HAP-1 (cell line): Measurements from ENCODE around the gene ATP13A4.

Experiments
- DNase-seq, 2 experiments: peaks; one replicate each; pipeline ENCODE4 v3.0.0-alpha.2; 2016 to 2020; ENCODE audit warnings: low spot score in 2 of 2
- H3K27me3 ChIP-seq: fragments of 250-450 bp; sonication (Bioruptor Pico); 2 replicates; pipeline ENCODE4 v1.5.1; 2020; ENCODE audit warnings: low read depth, mild to moderate bottlenecking, moderate library complexity
- H3K36me3 ChIP-seq: fragments of 250-450 bp; sonication (Bioruptor Pico); replicated peaks from 2 replicates; pipeline ENCODE4 v1.5.1; 2020; ENCODE audit warnings: mild to moderate bottlenecking
- H3K4me1 ChIP-seq: fragments of 250-450 bp; sonication (Bioruptor Pico); 2 replicates; pipeline ENCODE4 v1.5.1; 2020; ENCODE audit warnings: mild to moderate bottlenecking
- H3K4me3 ChIP-seq: fragments of 250-450 bp; sonication (Bioruptor Pico); 2 replicates; pipeline ENCODE4 v1.5.1; 2020; ENCODE audit warnings: mild to moderate bottlenecking, moderate library complexity
- H3K9me3 ChIP-seq: fragments of 250-450 bp; sonication (Bioruptor Pico); 2 replicates; pipeline ENCODE4 v1.5.1; 2020; ENCODE audit warnings: mild to moderate bottlenecking, moderate library complexity
- in situ Hi-C: fragments of 300-500 bp; cut with MboI; formaldehyde crosslinking; loops from 3 replicates; pipeline ENCODE4 v1.14.3; 2020; ENCODE audit warnings: low sequenced_read_pairs, inconsistent platforms, mixed read lengths

The ATP13A4 gene, protein sequence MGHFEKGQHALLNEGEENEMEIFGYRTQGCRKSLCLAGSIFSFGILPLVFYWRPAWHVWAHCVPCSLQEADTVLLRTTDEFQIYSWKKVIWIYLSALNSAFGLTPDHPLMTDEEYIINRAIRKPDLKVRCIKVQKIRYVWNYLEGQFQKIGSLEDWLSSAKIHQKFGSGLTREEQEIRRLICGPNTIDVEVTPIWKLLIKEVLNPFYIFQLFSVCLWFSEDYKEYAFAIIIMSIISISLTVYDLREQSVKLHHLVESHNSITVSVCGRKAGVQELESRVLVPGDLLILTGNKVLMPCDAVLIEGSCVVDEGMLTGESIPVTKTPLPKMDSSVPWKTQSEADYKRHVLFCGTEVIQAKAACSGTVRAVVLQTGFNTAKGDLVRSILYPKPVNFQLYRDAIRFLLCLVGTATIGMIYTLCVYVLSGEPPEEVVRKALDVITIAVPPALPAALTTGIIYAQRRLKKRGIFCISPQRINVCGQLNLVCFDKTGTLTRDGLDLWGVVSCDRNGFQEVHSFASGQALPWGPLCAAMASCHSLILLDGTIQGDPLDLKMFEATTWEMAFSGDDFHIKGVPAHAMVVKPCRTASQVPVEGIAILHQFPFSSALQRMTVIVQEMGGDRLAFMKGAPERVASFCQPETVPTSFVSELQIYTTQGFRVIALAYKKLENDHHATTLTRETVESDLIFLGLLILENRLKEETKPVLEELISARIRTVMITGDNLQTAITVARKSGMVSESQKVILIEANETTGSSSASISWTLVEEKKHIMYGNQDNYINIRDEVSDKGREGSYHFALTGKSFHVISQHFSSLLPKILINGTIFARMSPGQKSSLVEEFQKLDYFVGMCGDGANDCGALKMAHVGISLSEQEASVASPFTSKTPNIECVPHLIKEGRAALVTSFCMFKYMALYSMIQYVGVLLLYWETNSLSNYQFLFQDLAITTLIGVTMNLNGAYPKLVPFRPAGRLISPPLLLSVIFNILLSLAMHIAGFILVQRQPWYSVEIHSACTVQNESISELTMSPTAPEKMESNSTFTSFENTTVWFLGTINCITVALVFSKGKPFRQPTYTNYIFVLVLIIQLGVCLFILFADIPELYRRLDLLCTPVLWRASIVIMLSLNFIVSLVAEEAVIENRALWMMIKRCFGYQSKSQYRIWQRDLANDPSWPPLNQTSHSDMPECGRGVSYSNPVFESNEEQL

DNA sequence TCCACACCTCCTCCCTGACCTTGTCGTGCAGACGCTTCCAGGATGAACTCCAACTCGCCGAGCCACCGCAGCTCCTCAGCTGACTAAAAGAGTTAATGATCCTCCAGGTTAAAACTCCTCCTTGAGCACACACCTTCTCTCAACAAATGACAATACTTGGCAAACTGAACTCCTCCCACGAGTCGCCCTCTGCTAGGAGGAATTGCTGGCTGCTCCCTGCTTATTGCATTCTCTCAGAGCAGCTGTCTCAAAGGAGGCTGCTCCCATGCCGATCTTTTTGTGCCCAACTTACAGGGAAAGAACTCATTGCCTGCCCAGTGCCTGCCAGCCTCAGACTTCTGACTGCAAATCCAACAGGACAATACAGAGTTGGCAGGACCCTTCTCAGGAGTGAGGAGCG, at the start of gene ATP13A4:
Gene ATP13A4 (minus strand): TSS at position 85 of the 400 bp plus-strand sequence. CDS start 96 bp downstream, outside the sequence.
- DNase-seq, result no peak
- Histone ChIP-seq H3K9me3 (no peaks in the 10 kb centered on the region), H3K4me3 (no peak within 1 kb of the TSS), H3K36me3 (no peaks in the 10 kb centered on the region), H3K4me1 (peaks cover 6% of the 10 kb centered on the region), H3K27me3 (no peaks in the 10 kb centered on the region)
- in situ Hi-C loops, result loop anchor here (25.0 kb wide), 1 partner anchor 368 kb away; no protein-coding TSS in a partner anchor

DNA sequence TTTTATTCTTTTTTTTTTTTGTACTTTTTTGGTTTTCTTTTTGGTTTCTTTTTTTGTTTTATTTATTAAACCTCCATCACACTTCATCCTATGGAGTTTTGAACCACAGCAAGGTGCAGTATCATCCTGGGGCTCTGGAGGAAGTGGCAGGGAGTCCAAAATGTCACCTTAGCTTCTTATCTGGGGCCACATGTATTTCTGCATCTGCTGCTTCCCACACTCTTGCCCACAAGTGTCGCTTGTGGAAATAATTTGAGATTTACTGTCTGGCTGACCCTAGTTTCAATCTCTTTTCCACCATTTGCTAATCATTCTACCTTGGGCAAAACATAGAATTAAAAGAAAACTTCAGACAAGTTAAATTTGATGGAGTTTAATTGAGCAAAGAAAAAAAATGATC, 44.7 kb upstream of the ATP13A4 start:
- no peak overlapping the region for H3K4me3 ChIP-seq
- H3K36me3 ChIP-seq, result peaks cover 20% of the 10 kb centered on the region
- in situ Hi-C loops, result no loop called here
- no peaks in the 10 kb centered on the region for H3K9me3 ChIP-seq
- no peaks in the 10 kb centered on the region for H3K27me3 ChIP-seq
- DNase-seq, result no peak
- H3K4me1 ChIP-seq, result peaks cover 11% of the 10 kb centered on the region

DNA sequence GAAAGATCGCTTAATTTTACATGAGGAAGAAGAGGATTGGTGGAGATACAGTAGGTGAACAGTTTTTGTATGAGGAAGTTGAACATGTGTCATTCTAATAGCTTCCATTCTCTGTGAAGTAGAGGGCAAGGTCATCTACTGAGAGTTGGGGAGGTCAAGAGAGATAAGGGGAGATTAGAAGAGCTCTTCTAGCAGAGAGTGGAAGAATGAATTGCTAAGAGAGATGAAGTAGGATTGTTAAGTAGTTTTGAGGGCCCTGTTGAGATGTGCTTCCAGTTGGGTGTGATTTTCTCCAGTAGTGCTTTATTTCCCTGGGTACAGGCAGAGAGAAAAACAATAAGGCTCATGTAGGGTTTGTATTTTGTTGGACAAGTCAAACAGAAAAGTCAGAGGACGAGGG, 43.5 kb upstream of the ATP13A4 start:
- H3K36me3 ChIP-seq, result peaks cover 17% of the 10 kb centered on the region
- H3K4me3 ChIP-seq, result no peak overlapping the region
- H3K27me3 ChIP-seq, result no peaks in the 10 kb centered on the region
- in situ Hi-C loops, result no loop called here
- H3K4me1 ChIP-seq, result peaks cover 11% of the 10 kb centered on the region
- DNase-seq, result no peak
- no peaks in the 10 kb centered on the region for H3K9me3 ChIP-seq

DNA sequence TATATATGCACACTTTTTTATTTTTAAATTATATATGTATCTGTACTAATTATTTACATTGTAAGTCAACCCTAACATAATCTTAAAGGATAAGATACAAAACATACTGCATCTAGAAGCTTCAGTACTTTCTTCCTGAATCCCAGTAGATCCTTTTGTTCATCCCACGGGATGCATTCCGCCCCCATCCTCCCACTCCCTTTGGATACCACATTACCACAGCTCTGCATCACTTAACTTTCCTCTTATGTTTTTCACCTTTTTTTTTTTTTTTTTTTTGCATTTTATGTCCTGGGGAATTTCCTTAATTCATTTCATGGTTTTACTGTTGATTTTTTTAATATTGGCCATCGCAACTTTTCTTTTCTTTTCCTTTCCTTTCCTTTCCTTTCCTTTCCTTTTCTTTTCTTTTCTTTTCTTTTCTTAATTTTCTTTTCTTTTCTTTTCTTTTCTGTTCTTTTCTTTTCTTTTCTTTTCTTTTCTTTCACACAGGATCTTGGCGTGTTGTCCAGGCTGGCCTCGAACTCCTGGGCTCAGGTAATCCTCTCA, 41.3 kb upstream of the ATP13A4 start:
- Histone ChIP-seq H3K4me3 (no peak overlapping the region), H3K9me3 (no peaks in the 10 kb centered on the region), H3K4me1 (peaks cover 14% of the 10 kb centered on the region), H3K27me3 (no peaks in the 10 kb centered on the region), H3K36me3 (peaks cover 10% of the 10 kb centered on the region)
- DNase-seq, result no peak
- in situ Hi-C loops, result no loop called here

DNA sequence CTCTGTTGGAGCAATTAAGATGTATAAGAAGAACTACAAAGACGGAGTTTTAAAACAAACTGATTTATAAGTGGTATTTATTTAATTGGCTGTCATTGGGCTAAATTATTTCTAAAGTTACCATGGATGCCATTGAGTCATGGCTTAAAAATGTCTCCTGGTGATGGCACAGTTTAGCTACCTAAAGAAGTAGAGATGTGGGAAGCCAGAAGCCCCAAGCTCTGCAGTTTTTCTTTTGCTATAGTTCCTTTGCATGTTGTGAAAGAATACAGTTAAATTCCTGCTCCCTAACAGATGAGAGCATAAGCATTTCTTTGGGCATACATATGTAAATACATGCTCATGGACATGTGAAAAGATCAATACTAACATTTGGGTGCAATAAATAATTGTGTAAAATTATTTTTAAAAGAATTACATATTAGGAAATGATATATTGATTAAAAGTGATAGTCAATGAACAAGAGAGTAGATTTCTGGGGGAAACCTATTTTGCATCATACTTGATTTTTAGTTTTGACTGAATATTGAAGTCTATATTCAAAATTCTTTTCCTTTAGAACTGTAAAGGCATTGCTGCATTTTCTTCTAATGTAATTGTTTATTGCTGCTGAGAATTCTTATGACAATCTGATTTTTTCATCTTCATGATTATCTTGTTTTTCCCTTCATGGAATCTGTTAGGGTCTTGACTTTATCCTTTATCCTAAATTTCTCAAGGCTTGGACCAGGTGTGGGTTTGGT, 40.4 kb upstream of the ATP13A4 start:
- H3K4me1 ChIP-seq, result peaks cover 16% of the 10 kb centered on the region

DNA sequence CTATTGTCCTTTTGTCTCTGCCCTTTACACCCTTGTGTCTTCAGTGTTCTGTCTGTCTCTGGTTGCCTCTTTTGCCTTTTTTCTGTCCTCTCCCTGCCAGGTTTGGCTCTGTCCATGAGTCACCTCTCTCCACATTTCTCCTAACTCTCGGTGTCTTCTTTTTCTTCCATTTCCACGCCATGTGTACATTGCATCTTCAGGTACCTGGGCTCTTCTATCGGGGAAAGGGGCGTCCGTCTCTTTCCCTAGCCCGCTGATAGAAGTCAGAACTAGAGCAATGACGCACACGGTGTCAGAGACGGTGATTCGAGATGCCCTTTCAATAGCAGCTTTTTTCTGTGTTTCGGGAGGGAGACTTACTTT, 39.0 kb upstream of the ATP13A4 start:
- DNase-seq, result peak; percentile 28 to 35

More for the DNA sequence above, 40.4 kb upstream of the ATP13A4 start:
- peak in 1 of 2 experiments; percentile 61 for DNase-seq
- H3K4me3 ChIP-seq, result peak overlapping the region; percentile 90
- H3K36me3 ChIP-seq, result 0 out of 2 replicates have a peak, but pooled peaks cover 4% of the 10 kb centered on the region
- no peaks in the 10 kb centered on the region for H3K27me3 ChIP-seq
- in situ Hi-C loops, result no loop called here
- H3K9me3 ChIP-seq, result no peaks in the 10 kb centered on the region

DNA sequence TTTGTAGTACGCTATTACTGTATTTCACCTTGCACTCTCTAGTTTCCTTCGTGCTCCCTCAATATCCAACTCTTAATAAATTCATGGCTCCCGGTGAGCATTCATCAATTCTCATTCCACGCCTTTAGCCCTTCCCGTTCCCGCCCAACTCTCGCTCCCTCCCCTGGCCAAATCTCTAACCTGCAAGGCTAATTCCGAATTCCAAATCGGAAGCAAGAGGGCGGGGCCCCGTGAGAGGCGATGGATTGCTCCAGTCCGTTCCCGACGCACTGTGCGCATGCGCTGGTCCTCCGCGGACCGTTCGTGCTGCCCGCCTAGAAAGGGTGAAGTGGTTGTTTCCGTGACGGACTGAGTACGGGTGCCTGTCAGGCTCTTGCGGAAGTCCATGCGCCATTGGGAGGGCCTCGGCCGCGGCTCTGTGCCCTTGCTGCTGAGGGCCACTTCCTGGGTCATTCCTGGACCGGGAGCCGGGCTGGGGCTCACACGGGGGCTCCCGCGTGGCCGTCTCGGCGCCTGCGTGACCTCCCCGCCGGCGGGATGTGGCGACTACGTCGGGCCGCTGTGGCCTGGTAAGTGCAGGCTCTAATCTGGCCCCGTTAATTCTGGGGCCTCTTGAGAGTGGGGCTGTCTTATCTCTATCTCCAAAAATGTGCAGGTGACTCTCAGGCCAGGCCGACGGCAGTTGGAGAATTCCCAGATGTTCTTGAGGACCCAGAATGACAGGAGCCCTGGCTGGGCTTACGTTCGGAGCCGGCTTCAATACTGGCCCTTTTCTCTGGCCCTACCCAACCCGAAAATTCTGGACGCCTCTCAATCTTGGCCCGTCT, 38.4 kb upstream of the ATP13A4 start, which contains the start of gene OPA1:
Gene OPA1 (plus strand): TSS at position 368 of the 827 bp plus-strand sequence. CDS start 170 bp downstream, at position 538.
- 0 out of 2 replicates have a peak, but pooled peaks cover 4% of the 10 kb centered on the region for H3K36me3 ChIP-seq
- H3K4me1 ChIP-seq, result peaks cover 19% of the 10 kb centered on the region
- peak; percentile 97 to 99 for DNase-seq
- H3K27me3 ChIP-seq, result no peaks in the 10 kb centered on the region
- in situ Hi-C loops, result no loop called here
- no peaks in the 10 kb centered on the region for H3K9me3 ChIP-seq
- H3K4me3 ChIP-seq, result peak within 1 kb of the TSS; percentile 90

More for the DNA sequence above, 39.0 kb upstream of the ATP13A4 start:
- 0 out of 2 replicates have a peak, but pooled peaks cover 4% of the 10 kb centered on the region for H3K36me3 ChIP-seq
- in situ Hi-C loops, result no loop called here
- H3K9me3 ChIP-seq, result no peaks in the 10 kb centered on the region
- H3K4me1 ChIP-seq, result peaks cover 19% of the 10 kb centered on the region
- H3K4me3 ChIP-seq, result peak overlapping the region; percentile 90
- no peaks in the 10 kb centered on the region for H3K27me3 ChIP-seq

DNA sequence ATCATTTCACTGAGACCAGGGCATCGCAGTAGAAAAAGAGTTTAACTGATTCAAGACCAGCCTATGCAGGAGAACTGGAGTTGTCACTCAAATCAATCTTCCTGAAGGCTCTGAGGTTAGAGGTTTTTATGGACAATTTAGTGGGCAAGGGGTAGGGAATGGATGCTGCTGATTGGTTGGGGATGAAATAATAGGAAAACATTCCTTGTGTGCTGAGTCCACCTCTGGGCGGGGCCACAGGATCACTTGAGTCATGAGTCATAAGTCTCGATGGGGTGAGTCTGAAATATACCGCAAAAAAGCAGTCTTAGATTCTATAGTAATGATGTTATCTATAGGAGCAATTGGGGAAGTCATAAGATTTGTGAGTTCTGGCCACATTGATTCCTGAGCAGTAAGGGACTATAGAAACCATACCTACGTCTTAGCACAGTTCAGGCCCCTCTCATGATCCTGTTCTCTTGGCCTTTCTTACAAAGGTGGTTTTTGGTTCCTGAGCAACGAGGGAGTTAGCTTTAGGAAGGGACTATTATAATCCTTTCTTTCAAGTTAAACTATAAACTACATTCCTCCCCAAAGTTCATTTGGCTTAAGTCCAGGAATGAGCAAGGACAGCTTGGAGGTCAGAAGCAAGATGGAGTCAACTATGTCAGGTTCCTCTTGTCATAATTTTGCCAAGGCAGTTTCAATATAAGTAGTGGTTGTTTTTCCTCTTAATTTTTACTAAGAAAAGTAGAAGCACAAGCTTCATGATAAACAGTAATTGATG, 35.6 kb upstream of the ATP13A4 start:
- H3K9me3 ChIP-seq, result no peaks in the 10 kb centered on the region
- H3K4me1 ChIP-seq, result peaks cover 14% of the 10 kb centered on the region
- peak; percentile 39 to 69 for DNase-seq
- H3K27me3 ChIP-seq, result no peaks in the 10 kb centered on the region
- no peak overlapping the region for H3K4me3 ChIP-seq
- H3K36me3 ChIP-seq, result no peaks in the 10 kb centered on the region
- in situ Hi-C loops, result no loop called here

DNA sequence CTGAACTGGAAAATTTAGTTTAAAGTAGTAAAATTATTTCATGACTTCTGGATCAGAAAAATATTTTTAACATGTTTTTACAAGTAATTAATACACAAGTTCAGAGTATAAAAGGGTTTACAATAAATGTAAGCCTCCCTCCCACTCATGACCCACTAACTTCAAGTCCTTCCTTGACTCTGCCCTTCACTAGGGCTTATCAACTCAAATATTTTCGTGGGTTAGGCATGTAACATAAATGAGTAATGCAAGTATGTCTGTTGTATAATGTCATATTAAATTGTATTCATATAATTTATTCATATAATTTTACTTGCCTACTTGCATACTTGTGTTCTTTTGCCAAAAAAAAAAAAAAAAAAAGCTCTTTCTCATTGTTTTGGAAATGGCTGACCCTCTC, 34.9 kb upstream of the ATP13A4 start:
- Histone ChIP-seq H3K9me3 (no peaks in the 10 kb centered on the region), H3K27me3 (no peaks in the 10 kb centered on the region), H3K36me3 (no peaks in the 10 kb centered on the region), H3K4me1 (peaks cover 8% of the 10 kb centered on the region), H3K4me3 (no peak overlapping the region)
- no peak for DNase-seq
- in situ Hi-C loops, result no loop called here

DNA sequence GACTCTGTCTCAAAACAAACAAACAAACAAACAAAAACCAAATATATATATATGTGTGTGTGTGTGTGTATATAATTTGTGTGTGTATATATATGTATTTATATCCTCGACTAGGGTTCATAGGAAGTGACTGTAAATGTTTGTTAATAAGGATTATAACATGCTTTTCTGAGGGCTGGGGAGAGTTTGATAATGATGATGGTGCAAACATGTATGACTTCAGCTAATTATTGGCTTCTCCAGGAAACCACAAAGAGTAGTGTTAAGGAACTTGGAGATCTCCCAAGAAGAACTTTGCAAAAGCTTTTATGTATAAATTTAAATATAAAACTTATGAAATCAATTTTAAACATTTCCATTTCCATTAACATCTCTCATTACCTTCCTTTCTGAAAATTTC, 34.4 kb upstream of the ATP13A4 start:
- no peaks in the 10 kb centered on the region for H3K36me3 ChIP-seq
- in situ Hi-C loops, result no loop called here
- H3K9me3 ChIP-seq, result no peaks in the 10 kb centered on the region
- no peak overlapping the region for H3K4me3 ChIP-seq
- no peaks in the 10 kb centered on the region for H3K27me3 ChIP-seq
- DNase-seq, result no peak
- peaks cover 8% of the 10 kb centered on the region for H3K4me1 ChIP-seq

DNA sequence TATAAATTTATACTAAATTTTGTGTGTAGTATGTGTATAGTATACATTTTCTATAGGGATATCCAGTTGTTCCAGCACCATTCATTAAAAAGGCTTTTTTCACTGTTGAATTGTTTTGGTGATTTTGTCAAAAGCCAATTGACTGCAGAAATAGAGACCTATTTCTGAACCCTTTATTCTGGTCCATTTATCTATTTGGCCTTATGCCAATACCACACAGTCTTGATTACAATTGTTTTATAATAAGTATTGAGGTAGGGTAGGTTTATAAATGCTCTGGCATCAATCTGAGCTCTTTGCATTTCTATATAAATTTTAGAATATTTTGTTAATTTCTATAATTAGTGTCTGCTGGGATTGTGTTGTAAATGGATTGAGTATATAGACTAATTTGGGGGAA, 31.8 kb upstream of the ATP13A4 start:
- Histone ChIP-seq H3K27me3 (no peaks in the 10 kb centered on the region), H3K4me3 (no peak overlapping the region), H3K4me1 (peaks cover 5% of the 10 kb centered on the region; the same call in 1 of the 2 replicates), H3K9me3 (no peaks in the 10 kb centered on the region), H3K36me3 (no peaks in the 10 kb centered on the region)
- DNase-seq, result no peak
- in situ Hi-C loops, result no loop called here
